CD14-positive monocyte (primary cell): ENCODE results near the gene PDZRN3. TPM values are rescaled to one million over a fixed set of nuclear protein-coding genes. Genes with fewer than 3 reads are reported as not detected.

Experiments
- DNase-seq, 3 donors: peaks; one replicate each; pipeline ENCODE4 v3.0.0-alpha.2; 2011 to 2022
- H2AFZ ChIP-seq: 2 replicates; pipeline ENCODE4 v1.6.0; 2012; ENCODE audit warnings: mild to moderate bottlenecking, low read depth, low read length, inconsistent platforms; ENCODE audit not compliant: insufficient read depth, poor library complexity, severe bottlenecking
- H3K27ac ChIP-seq, 2 donors: 1 replicate in 1 of 2; 2 replicates in 1 of 2; pipeline ENCODE4 v1.5.1; 2012 to 2013; ENCODE audit warnings: low read length in 2 of 2, control low read depth in 1 of 2, inconsistent platforms in 1 of 2, low read depth in 1 of 2, mild to moderate bottlenecking in 1 of 2
- H3K27me3 ChIP-seq, 2 donors: one replicate each; pipeline versions ENCODE4 v1.6.0 to v1.6.1; 2011 to 2013; ENCODE audit warnings: low read length in 2 of 2; ENCODE audit not compliant: control insufficient read depth in 2 of 2, insufficient read depth in 2 of 2
- H3K36me3 ChIP-seq, 2 donors: replicated peaks in 1 of 2; 1 replicate in 1 of 2; 2 replicates in 1 of 2; pipeline versions ENCODE4 v1.5.1 to v1.6.1; 2012 to 2013; ENCODE audit warnings: low read length in 2 of 2, control low read depth in 1 of 2, inconsistent platforms in 1 of 2, mild to moderate bottlenecking in 1 of 2; ENCODE audit not compliant: insufficient read depth in 2 of 2, control insufficient read depth in 1 of 2
- H3K4me1 ChIP-seq, 2 donors: 1 replicate in 1 of 2; 2 replicates in 1 of 2; pipeline versions ENCODE4 v1.5.1 to v1.6.1; 2012 to 2013; ENCODE audit warnings: low read length in 2 of 2, control low read depth in 1 of 2, inconsistent platforms in 1 of 2, mild to moderate bottlenecking in 1 of 2, moderate library complexity in 1 of 2; ENCODE audit not compliant: insufficient read depth in 2 of 2, control insufficient read depth in 1 of 2
- H3K4me2 ChIP-seq: replicated peaks from 2 replicates; pipeline ENCODE3; 2012; ENCODE audit warnings: low read length, moderate library complexity, mild to moderate bottlenecking; ENCODE audit not compliant: poor library complexity, severe bottlenecking; ENCODE audit errors: extremely low read depth
- H3K4me3 ChIP-seq, 3 experiments: fragments of 200-600 bp in 1 of 3; sonication (generic) in 1 of 3; replicated peaks in 1 of 3; 1 replicate in 2 of 3; 2 replicates in 1 of 3; pipeline ENCODE4 v1.5.1; 2011 to 2013; ENCODE audit warnings: low read length in 3 of 3, mild to moderate bottlenecking in 3 of 3, control low read depth in 2 of 3, low read depth in 2 of 3, inconsistent platforms in 1 of 3, moderate library complexity in 1 of 3
- H3K79me2 ChIP-seq: 2 replicates; pipeline ENCODE4 v1.6.0; 2012; ENCODE audit warnings: mild to moderate bottlenecking, control low read depth, inconsistent platforms, low read length, moderate library complexity; ENCODE audit not compliant: insufficient read depth
- H3K9ac ChIP-seq: 2 replicates; pipeline ENCODE4 v1.6.0; 2017; ENCODE audit warnings: low read length, mild to moderate bottlenecking; ENCODE audit not compliant: insufficient read depth, poor library complexity, severe bottlenecking
- H3K9me3 ChIP-seq, 2 donors: replicated peaks in 1 of 2; 1 replicate in 1 of 2; 2 replicates in 1 of 2; pipeline versions ENCODE4 v1.5.1 to v1.6.1; 2012 to 2013; ENCODE audit warnings: low read length in 2 of 2, control low read depth in 1 of 2; ENCODE audit not compliant: control insufficient read depth in 1 of 2, insufficient read depth in 1 of 2
- H4K20me1 ChIP-seq: 2 replicates; pipeline ENCODE4 v1.6.0; 2012; ENCODE audit warnings: mild to moderate bottlenecking, low read length, control low read depth, moderate library complexity; ENCODE audit not compliant: insufficient read depth
- H3K27ac Mint-ChIP-seq, 7 donors: one replicate each; pipeline ENCODE4 v1.8.0; 2020; ENCODE audit warnings: mild to moderate bottlenecking in 7 of 7, mixed read lengths in 7 of 7, moderate library complexity in 6 of 7, inconsistent platforms in 2 of 7
- H3K27me3 Mint-ChIP-seq, 3 donors: one replicate each; pipeline ENCODE4 v1.8.0; 2021 to 2022; ENCODE audit warnings: low read depth in 3 of 3, mild to moderate bottlenecking in 3 of 3, mixed read lengths in 3 of 3, moderate library complexity in 3 of 3, inconsistent platforms in 1 of 3
- H3K36me3 Mint-ChIP-seq, 2 donors: one replicate each; pipeline ENCODE4 v1.8.0; 2020; ENCODE audit warnings: mixed read lengths in 2 of 2, inconsistent platforms in 1 of 2, mild to moderate bottlenecking in 1 of 2
- H3K4me1 Mint-ChIP-seq: one replicate; pipeline ENCODE4 v1.8.0; 2020; ENCODE audit warnings: mild to moderate bottlenecking, mixed read lengths
- H3K4me3 Mint-ChIP-seq, 2 donors: one replicate each; pipeline ENCODE4 v1.8.0; 2020; ENCODE audit warnings: mild to moderate bottlenecking in 2 of 2, mixed read lengths in 2 of 2, moderate library complexity in 1 of 2
- H3K9me3 Mint-ChIP-seq, 7 donors: one replicate each; pipeline ENCODE4 v1.8.0; 2020 to 2022; ENCODE audit warnings: mixed read lengths in 7 of 7, mild to moderate bottlenecking in 6 of 7, moderate library complexity in 6 of 7, inconsistent platforms in 2 of 7
- WGBS: methylation state at CpG from one replicate; pipeline ENCODE4 v1.1.5; 2013; ENCODE audit warnings: missing lambda C conversion rate; ENCODE audit not compliant: insufficient coverage; 5-methylcytosine and 5-hydroxymethylcytosine counted together
- intact Hi-C, 2 donors: fragments of 100-400 bp; cut with micrococcal nuclease; formaldehyde crosslinking; loops; one replicate each; pipeline versions ENCODE4 v1.15.0 to v1.15.1; 2023
- polyA plus RNA-seq, 3 donors: library from polyadenylated mRNA; depleted of rRNA in 1 of 3; unstranded in 2 of 3; stranded (reverse) in 1 of 3; fragments of 300-500 nt in 2 of 3; fragments of >200 nt in 1 of 3; fragmentation: Illumina TruSeq in 2 of 3; gene quantifications; 1 replicate in 2 of 3; 2 replicates in 1 of 3; pipeline ENCODE4 v1.2.3, GENCODE V29; 2012 to 2021
- TF ChIP-seq, protein P1 (sequence below): fragments of 200-600 bp; IDR thresholded peaks from one replicate; pipeline ENCODE4 v1.8.0; 2022; ENCODE audit warnings: antibody characterized with exemption, mild to moderate bottlenecking

The PDZRN3 gene
- polyA plus RNA-seq, 3 donors, result not detected

DNA sequence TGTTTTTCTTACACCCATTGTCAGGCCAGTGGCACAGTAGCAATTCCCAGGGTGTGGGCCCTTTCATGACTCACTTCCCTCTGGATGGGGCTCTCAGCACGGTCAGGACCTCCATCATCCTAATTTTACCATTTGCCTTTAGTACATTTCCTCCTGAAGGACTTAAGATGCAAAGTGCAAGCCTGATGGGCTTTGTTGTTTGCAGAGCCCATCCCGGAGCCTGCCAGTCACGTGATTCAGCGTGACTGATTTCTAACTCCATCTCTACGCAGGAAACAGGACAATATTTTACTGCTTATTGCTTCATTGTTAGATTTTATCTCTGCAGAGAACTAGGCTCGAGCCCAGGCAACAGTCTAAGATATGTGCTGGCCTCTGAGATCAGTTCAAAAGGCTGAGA lies 223.7 kb downstream of the PDZRN3 start:
- H4K20me1 ChIP-seq, result no peaks in the 10 kb centered on the region
- no peaks in the 10 kb centered on the region for H3K79me2 ChIP-seq
- peaks cover 0 to 1% (median 0%) of the 10 kb centered on the region in 7 donors for H3K9me3 Mint-ChIP-seq
- H3K4me3 ChIP-seq, result no peak overlapping the region
- no peak for DNase-seq
- H3K27me3 Mint-ChIP-seq, result peaks cover 2 to 6% (median 3%) of the 10 kb centered on the region in 3 donors
- H3K4me3 Mint-ChIP-seq, result no peak overlapping the region
- H3K9me3 ChIP-seq, result no peaks in the 10 kb centered on the region
- peaks cover 2% of the 10 kb centered on the region for H3K4me1 Mint-ChIP-seq
- no peaks in the 10 kb centered on the region for H3K36me3 ChIP-seq
- no peaks in the 10 kb centered on the region for H3K4me1 ChIP-seq
- no peaks in the 10 kb centered on the region for H3K36me3 Mint-ChIP-seq
- 6% methylated on average over 4 of the region's 6 CpGs for WGBS
- TF ChIP-seq, protein P1, sequence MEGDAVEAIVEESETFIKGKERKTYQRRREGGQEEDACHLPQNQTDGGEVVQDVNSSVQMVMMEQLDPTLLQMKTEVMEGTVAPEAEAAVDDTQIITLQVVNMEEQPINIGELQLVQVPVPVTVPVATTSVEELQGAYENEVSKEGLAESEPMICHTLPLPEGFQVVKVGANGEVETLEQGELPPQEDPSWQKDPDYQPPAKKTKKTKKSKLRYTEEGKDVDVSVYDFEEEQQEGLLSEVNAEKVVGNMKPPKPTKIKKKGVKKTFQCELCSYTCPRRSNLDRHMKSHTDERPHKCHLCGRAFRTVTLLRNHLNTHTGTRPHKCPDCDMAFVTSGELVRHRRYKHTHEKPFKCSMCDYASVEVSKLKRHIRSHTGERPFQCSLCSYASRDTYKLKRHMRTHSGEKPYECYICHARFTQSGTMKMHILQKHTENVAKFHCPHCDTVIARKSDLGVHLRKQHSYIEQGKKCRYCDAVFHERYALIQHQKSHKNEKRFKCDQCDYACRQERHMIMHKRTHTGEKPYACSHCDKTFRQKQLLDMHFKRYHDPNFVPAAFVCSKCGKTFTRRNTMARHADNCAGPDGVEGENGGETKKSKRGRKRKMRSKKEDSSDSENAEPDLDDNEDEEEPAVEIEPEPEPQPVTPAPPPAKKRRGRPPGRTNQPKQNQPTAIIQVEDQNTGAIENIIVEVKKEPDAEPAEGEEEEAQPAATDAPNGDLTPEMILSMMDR, result no peak
- no peak overlapping the region for H3K27ac ChIP-seq
- H2AFZ ChIP-seq, result no peak overlapping the region
- H3K9ac ChIP-seq, result no peak overlapping the region
- H3K27me3 ChIP-seq, result no peaks in the 10 kb centered on the region
- H3K27ac Mint-ChIP-seq, result peak overlapping the region in 1 of 7 donors; percentile 7
- H3K4me2 ChIP-seq, result no peak overlapping the region
- intact Hi-C loops, result no loop called here

DNA sequence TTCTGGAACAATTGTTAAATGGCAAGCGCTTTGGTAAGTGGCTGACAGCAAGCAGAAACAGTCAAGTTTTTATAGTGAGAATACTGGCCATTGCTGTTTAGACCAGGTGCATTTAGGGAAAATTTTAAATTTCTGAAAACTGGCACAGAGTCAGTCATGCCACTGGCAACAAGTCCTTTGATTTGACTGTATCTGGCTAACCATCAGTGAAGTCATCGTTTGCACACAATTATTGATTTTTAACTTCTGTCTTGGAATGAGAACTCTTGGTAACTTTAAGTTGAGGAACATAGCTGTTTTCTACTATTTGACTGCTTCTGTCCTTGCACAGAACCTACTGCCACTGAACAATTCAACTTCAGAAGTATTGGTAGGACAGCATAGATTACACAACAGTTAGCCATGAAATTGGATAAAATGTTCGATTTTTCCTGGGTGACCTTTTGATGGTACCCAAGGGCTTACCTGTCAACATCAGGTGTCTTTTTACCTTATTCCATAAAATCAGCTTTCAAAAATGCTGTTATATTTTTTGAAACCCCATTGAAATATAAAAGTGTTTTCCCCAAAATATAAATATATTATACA lies 225.0 kb downstream of the PDZRN3 start:
- H3K4me1 ChIP-seq, result no peaks in the 10 kb centered on the region
- H3K4me2 ChIP-seq, result no peak overlapping the region
- H3K27ac ChIP-seq, result no peak overlapping the region
- no peaks in the 10 kb centered on the region for H4K20me1 ChIP-seq
- Mint-ChIP-seq H3K4me3 (no peak overlapping the region), H3K9me3 (peaks cover 0 to 1% (median 0%) of the 10 kb centered on the region in 7 donors), H3K36me3 (no peaks in the 10 kb centered on the region), H3K27me3 (peaks cover 3 to 7% (median 3%) of the 10 kb centered on the region in 3 donors), H3K4me1 (peaks cover 2% of the 10 kb centered on the region), H3K27ac (no peak overlapping the region)
- H3K27me3 ChIP-seq, result no peaks in the 10 kb centered on the region
- DNase-seq, result no peak
- H3K79me2 ChIP-seq, result no peaks in the 10 kb centered on the region
- H3K9me3 ChIP-seq, result no peaks in the 10 kb centered on the region
- H3K36me3 ChIP-seq, result no peaks in the 10 kb centered on the region
- intact Hi-C loops, result no loop called here
- H3K9ac ChIP-seq, result no peak overlapping the region
- no peak overlapping the region for H3K4me3 ChIP-seq
- WGBS, result 100% methylated on average over 2 of the region's 3 CpGs
- H2AFZ ChIP-seq, result no peak overlapping the region
- TF ChIP-seq, protein P1, result no peak
